ENCODE results near the gene PTGES3L. TPM values are rescaled to one million over a fixed set of nuclear protein-coding genes. Genes with fewer than 3 reads are reported as not detected.

PTGES3L gene
- total RNA-seq, 1 donor, result under 0.01 TPM

DNA sequence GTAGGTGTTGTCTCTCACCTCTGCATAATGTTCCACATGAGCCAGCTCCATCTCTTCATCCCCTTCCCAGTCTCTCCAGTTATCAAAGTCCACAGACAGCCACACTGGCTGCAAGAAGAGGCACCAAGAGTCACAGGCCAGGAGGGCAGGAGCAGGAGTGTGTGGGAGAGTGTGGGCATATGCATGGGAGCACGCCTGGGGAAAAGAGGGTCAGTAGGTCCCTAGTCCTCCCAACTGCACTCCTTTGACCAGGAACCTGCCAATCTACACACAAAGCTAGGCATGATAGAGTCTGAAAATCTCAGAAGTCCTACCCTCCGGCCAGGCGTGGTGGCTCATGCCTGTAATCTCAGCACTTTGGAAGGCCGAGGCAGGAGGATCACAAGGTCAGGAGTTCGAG lies 8.3 kb downstream of the PTGES3L start:
- TF ChIP-seq, protein P1, sequence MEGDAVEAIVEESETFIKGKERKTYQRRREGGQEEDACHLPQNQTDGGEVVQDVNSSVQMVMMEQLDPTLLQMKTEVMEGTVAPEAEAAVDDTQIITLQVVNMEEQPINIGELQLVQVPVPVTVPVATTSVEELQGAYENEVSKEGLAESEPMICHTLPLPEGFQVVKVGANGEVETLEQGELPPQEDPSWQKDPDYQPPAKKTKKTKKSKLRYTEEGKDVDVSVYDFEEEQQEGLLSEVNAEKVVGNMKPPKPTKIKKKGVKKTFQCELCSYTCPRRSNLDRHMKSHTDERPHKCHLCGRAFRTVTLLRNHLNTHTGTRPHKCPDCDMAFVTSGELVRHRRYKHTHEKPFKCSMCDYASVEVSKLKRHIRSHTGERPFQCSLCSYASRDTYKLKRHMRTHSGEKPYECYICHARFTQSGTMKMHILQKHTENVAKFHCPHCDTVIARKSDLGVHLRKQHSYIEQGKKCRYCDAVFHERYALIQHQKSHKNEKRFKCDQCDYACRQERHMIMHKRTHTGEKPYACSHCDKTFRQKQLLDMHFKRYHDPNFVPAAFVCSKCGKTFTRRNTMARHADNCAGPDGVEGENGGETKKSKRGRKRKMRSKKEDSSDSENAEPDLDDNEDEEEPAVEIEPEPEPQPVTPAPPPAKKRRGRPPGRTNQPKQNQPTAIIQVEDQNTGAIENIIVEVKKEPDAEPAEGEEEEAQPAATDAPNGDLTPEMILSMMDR (IDR thresholded peaks at IDR 0.05; ENCODE audit: extremely low read depth, low read depth, low read length), result no peak
- Histone ChIP-seq H3K27ac (ENCODE audit: low read depth, low read length) (no peak overlapping the region), H4K20me1 (ENCODE audit: insufficient read depth, low read length) (no peaks in the 10 kb centered on the region), H3K4me3 (ENCODE audit: insufficient read depth, low read length) (no peak overlapping the region), H3K79me2 (ENCODE audit: insufficient read depth, low read length) (no peaks in the 10 kb centered on the region), H2AFZ (ENCODE audit: low read length) (no peak overlapping the region), H3K27me3 (ENCODE audit: insufficient read depth, low read length) (no peaks in the 10 kb centered on the region), H3K9me3 (ENCODE audit: low read depth, low read length) (no peaks in the 10 kb centered on the region), H3K4me1 (ENCODE audit: insufficient read depth, low read length) (no peaks in the 10 kb centered on the region), H3K4me2 (ENCODE audit: insufficient read depth, low read length) (no peak overlapping the region), H3K36me3 (ENCODE audit: insufficient read depth, low read length) (no peaks in the 10 kb centered on the region)
- no peak for DNase-seq (ENCODE audit: insufficient read length, low spot score, missing footprints)

- peaks cover 5% of the 10 kb centered on the region for H3K79me2 ChIP-seq (ENCODE audit: insufficient read depth, low read length)
- no peaks in the 10 kb centered on the region for H4K20me1 ChIP-seq (ENCODE audit: insufficient read depth, low read length)
- H3K27me3 ChIP-seq (ENCODE audit: insufficient read depth, low read length), result no peaks in the 10 kb centered on the region
- no peak overlapping the region for H3K27ac ChIP-seq (ENCODE audit: low read depth, low read length)
- no peaks in the 10 kb centered on the region for H3K4me1 ChIP-seq (ENCODE audit: insufficient read depth, low read length)
- DNase-seq (ENCODE audit: insufficient read length, low spot score, missing footprints), result peak; percentile 17
- TF ChIP-seq, protein P1 (IDR thresholded peaks at IDR 0.05; ENCODE audit: extremely low read depth, low read depth, low read length), result no peak
- H3K9me3 ChIP-seq (ENCODE audit: low read depth, low read length), result no peaks in the 10 kb centered on the region
- no peaks in the 10 kb centered on the region for H3K36me3 ChIP-seq (ENCODE audit: insufficient read depth, low read length)
- no peak overlapping the region for H2AFZ ChIP-seq (ENCODE audit: low read length)
- no peak overlapping the region for H3K4me2 ChIP-seq (ENCODE audit: insufficient read depth, low read length)
- H3K4me3 ChIP-seq (ENCODE audit: insufficient read depth, low read length), result no peak overlapping the region
Measured at GRCh38 chr17:42969001-42969581, 10.8 kb downstream of the PTGES3L start.

DNA sequence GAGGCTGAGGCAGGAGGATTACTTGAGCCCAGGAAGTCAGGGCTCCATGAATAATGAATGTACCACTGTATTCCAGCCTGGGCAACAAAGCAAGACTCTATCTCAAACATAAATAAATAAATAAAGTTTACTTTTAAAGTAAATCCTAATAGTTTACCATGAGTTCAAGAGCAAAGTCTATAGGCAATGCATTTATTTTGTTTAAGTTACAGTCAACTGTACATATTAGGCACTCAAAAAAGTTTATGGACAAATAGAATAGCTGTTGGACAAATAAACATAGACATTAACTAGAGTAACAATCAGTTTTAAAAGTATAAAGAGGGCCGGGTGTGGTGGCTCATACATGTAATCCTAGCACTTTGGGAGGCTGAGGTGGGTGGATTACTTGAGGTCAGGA lies 12.0 kb downstream of the PTGES3L start:
- no peaks in the 10 kb centered on the region for H4K20me1 ChIP-seq (ENCODE audit: insufficient read depth, low read length)
- TF ChIP-seq, protein P1 (IDR thresholded peaks at IDR 0.05; ENCODE audit: extremely low read depth, low read depth, low read length), result no peak
- H3K79me2 ChIP-seq (ENCODE audit: insufficient read depth, low read length), result peaks cover 16% of the 10 kb centered on the region
- no peaks in the 10 kb centered on the region for H3K27me3 ChIP-seq (ENCODE audit: insufficient read depth, low read length)
- no peak overlapping the region for H3K27ac ChIP-seq (ENCODE audit: low read depth, low read length)
- no peaks in the 10 kb centered on the region for H3K9me3 ChIP-seq (ENCODE audit: low read depth, low read length)
- no peaks in the 10 kb centered on the region for H3K36me3 ChIP-seq (ENCODE audit: insufficient read depth, low read length)
- no peak overlapping the region for H3K4me2 ChIP-seq (ENCODE audit: insufficient read depth, low read length)
- no peak for DNase-seq (ENCODE audit: insufficient read length, low spot score, missing footprints)
- no peak overlapping the region for H2AFZ ChIP-seq (ENCODE audit: low read length)
- H3K4me1 ChIP-seq (ENCODE audit: insufficient read depth, low read length), result peaks cover 6% of the 10 kb centered on the region
- no peak overlapping the region for H3K4me3 ChIP-seq (ENCODE audit: insufficient read depth, low read length)

- DNase-seq (ENCODE audit: insufficient read length, low spot score, missing footprints), result peak; percentile 93
- Histone ChIP-seq H3K4me1 (ENCODE audit: insufficient read depth, low read length) (peaks cover 6% of the 10 kb centered on the region), H4K20me1 (ENCODE audit: insufficient read depth, low read length) (no peaks in the 10 kb centered on the region), H3K27me3 (ENCODE audit: insufficient read depth, low read length) (no peaks in the 10 kb centered on the region), H3K9me3 (ENCODE audit: low read depth, low read length) (no peaks in the 10 kb centered on the region), H3K4me2 (ENCODE audit: insufficient read depth, low read length) (peak within 1 kb of the TSS; percentile 86), H3K27ac (ENCODE audit: low read depth, low read length) (peak within 1 kb of the TSS; percentile 77), H3K4me3 (ENCODE audit: insufficient read depth, low read length) (peak within 1 kb of the TSS; percentile 77), H3K79me2 (ENCODE audit: insufficient read depth, low read length) (peaks cover 23% of the 10 kb centered on the region), H2AFZ (ENCODE audit: low read length) (peak within 1 kb of the TSS; percentile 84), H3K36me3 (ENCODE audit: insufficient read depth, low read length) (peaks cover 28% of the 10 kb centered on the region)
- TF ChIP-seq, protein P1 (IDR thresholded peaks at IDR 0.05; ENCODE audit: extremely low read depth, low read depth, low read length), result no peak
Measured at GRCh38 chr17:42964161-42964932, 15.5 kb downstream of the PTGES3L start, which contains the start of gene AARSD1. TSS of gene AARSD1 (minus strand) at chr17:42964454. CDS start at chr17:42964440, 14 bp downstream.
